ENCODE results near the gene CDC20. TPM values are rescaled to one million over a fixed set of nuclear protein-coding genes. Genes with fewer than 3 reads are reported as not detected.
A peak's percentile ranks its signal among the peaks of the same experiment; 100 is the strongest.

Gene CDC20
- total and polyA plus RNA-seq, 10 of the 15 experiments (the other 5 are each of a cell fraction or from before 2014, with no cell fraction given): 36.3 to 347 (median 150) TPM

DNA sequence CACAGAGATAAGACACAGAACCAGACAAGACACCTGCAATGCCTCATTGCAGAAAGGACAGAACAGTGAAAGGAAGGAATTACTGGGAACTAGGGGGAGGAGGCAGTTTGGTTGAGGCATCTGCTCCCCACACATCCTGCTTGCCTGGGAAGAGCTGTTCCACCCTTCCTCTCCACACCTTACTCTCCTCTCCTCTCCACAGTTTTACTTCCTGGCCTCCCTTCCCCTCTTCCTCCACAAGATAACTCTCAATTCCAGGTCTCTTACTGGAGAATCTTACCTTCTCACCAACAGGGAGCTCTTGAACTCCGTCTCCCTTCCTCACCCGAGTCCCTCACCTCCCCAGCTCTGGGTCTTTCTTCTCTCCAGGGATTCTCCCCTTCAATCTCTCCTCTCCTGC is 6.9 kb downstream of the CDC20 start:
- no peak for TF ChIP-seq ZNF207 (IDR thresholded peaks at IDR 0.05; ENCODE audit: borderline replicate concordance)
- TF ChIP-seq GATAD2B (conservative IDR thresholded peaks at IDR 0.05; ENCODE audit: low read depth): no peak
- TF ChIP-seq BHLHE40 (IDR thresholded peaks at IDR 0.05; ENCODE audit: borderline replicate concordance in 1 of 2, low read depth in 2 of 2, low read length in 1 of 2): no peak
- TF ChIP-seq MTA2 (IDR thresholded peaks at IDR 0.05; ENCODE audit: low read depth): no peak
- intact Hi-C loops (cut with micrococcal nuclease; ENCODE audit: unreplicated experiment): loop anchor here (5.0 kb wide), 1 partner anchor 68 kb away; no protein-coding TSS in a partner anchor
- H2AFZ ChIP-seq (ENCODE audit: control insufficient read depth, low read depth, low read length): no peak overlapping the region
- no peak for ATAC-seq
- BruUV-seq (replicated peaks): no TSS peak
- ChIA-PET RAD21 (ENCODE audit: unreplicated experiment) (interaction anchor here (1.0 to 1.1 kb wide), 2 partner anchors 70 to 126 kb away, joined by 3 to 4 read pairs; no protein-coding TSS in a partner anchor), CTCF (interaction anchor here (0.8 to 1.2 kb wide), 2 partner anchors 12 to 127 kb away, joined by 3 read pairs; no protein-coding TSS in a partner anchor), POLR2A (no interaction called here), SMC1A (ENCODE audit: uncharacterized antibody, unreplicated experiment) (interaction anchor here (1.0 to 5.0 kb wide), 2 partner anchors 8 to 126 kb away, joined by 3 to 24 read pairs; no protein-coding TSS in a partner anchor)
- no peak for FAIRE-seq
- WGBS (ENCODE audit: insufficient coverage, insufficient replicate concordance, low lambda C conversion rate, missing lambda C conversion rate): 65% methylated on average over 2 of the region's 2 CpGs
- peak overlapping the region; percentile 100 for H3K4me3 ChIP-seq
- peak overlapping the region; percentile 95; the same call in 1 of the 2 replicates for H3K27ac ChIP-seq (ENCODE audit: control insufficient read depth, insufficient read depth)
- in situ Hi-C loops (cut with MboI): no loop called here
- H3K4me1 ChIP-seq (ENCODE audit: control insufficient read depth, insufficient read depth, low read length): peaks cover 11% of the 10 kb centered on the region
- no peaks in the 10 kb centered on the region for H3K27me3 ChIP-seq (replicated peaks in 1 of 2; ENCODE audit: control insufficient read depth in 2 of 2, insufficient read depth in 2 of 2, low read length in 1 of 2)
- H3K9me3 ChIP-seq (replicated peaks; ENCODE audit: control insufficient read depth, insufficient read depth, low read length): no peaks in the 10 kb centered on the region
- no peak for DNase-seq (ENCODE audit: low read depth, low spot score)
- peak overlapping the region; percentile 96; the same call in 1 of the 2 replicates for H3K9ac ChIP-seq (ENCODE audit: control insufficient read depth, insufficient read depth, low read length)
- peaks cover 13 to 24% of the 10 kb centered on the region in 2 experiments for H3K36me3 ChIP-seq (ENCODE audit: control insufficient read depth in 2 of 2, insufficient read depth in 2 of 2, low read length in 1 of 2)
- no peaks in the 10 kb centered on the region for H4K20me1 ChIP-seq (ENCODE audit: control insufficient read depth, insufficient read depth)
- H3K4me2 ChIP-seq (ENCODE audit: control insufficient read depth, insufficient read depth): peak overlapping the region; percentile 94
- H3K79me2 ChIP-seq (ENCODE audit: control insufficient read depth, insufficient read depth, low read length): peaks cover 48% of the 10 kb centered on the region

GRCh38 chr1:43366179-43366578 is 7.4 kb downstream of the CDC20 start:
- in situ Hi-C loops (cut with MboI): no loop called here
- Histone ChIP-seq H2AFZ (ENCODE audit: control insufficient read depth, low read depth, low read length) (no peak overlapping the region), H3K79me2 (ENCODE audit: control insufficient read depth, insufficient read depth, low read length) (peaks cover 43% of the 10 kb centered on the region), H3K9ac (ENCODE audit: control insufficient read depth, insufficient read depth, low read length) (peak overlapping the region; percentile 96), H3K9me3 (replicated peaks; ENCODE audit: control insufficient read depth, insufficient read depth, low read length) (no peaks in the 10 kb centered on the region), H3K4me1 (ENCODE audit: control insufficient read depth, insufficient read depth, low read length) (peaks cover 8% of the 10 kb centered on the region), H3K36me3 (ENCODE audit: control insufficient read depth in 2 of 2, insufficient read depth in 2 of 2, low read length in 1 of 2) (peaks cover 10 to 21% of the 10 kb centered on the region in 2 experiments), H3K27ac (ENCODE audit: control insufficient read depth, insufficient read depth) (peak overlapping the region; percentile 95), H3K4me3 (peak overlapping the region; percentile 100), H4K20me1 (ENCODE audit: control insufficient read depth, insufficient read depth) (no peaks in the 10 kb centered on the region), H3K27me3 (replicated peaks in 1 of 2; ENCODE audit: control insufficient read depth in 2 of 2, insufficient read depth in 2 of 2, low read length in 1 of 2) (no peaks in the 10 kb centered on the region), H3K4me2 (ENCODE audit: control insufficient read depth, insufficient read depth) (peak overlapping the region; percentile 94)
- ATAC-seq (peak; percentile 10; the same call in 2 of the 3 replicates), FAIRE-seq (no peak), DNase-seq (ENCODE audit: low read depth, low spot score) (no peak)
- ChIA-PET POLR2A (interaction anchor here (0.6 to 0.7 kb wide), 2 partner anchors 25 to 949 kb away, joined by 3 to 5 read pairs; no protein-coding TSS in a partner anchor), CTCF (interaction anchor here (0.8 to 1.2 kb wide), 2 partner anchors 13 to 128 kb away, joined by 3 read pairs; no protein-coding TSS in a partner anchor), SMC1A (ENCODE audit: uncharacterized antibody, unreplicated experiment) (interaction anchor here (1.0 to 5.0 kb wide), 2 partner anchors 9 to 127 kb away, joined by 3 to 24 read pairs; no protein-coding TSS in a partner anchor), RAD21 (ENCODE audit: unreplicated experiment) (interaction anchor here (1.0 to 3.0 kb wide), 3 partner anchors 8 to 127 kb away, joined by 3 to 15 read pairs (median 4); partner anchors contain the start of gene CDC20)
- 5% methylated on average over 11 of the region's 11 CpGs for whole genome bisulfite sequencing (ENCODE audit: insufficient coverage, insufficient replicate concordance, low lambda C conversion rate, missing lambda C conversion rate)
- BruUV-seq (replicated peaks): no TSS peak
- intact Hi-C loops (cut with micrococcal nuclease; ENCODE audit: unreplicated experiment): loop anchor here (5.0 kb wide), 1 partner anchor 69 kb away; no protein-coding TSS in a partner anchor
- TF ChIP-seq NR2F1 (conservative IDR thresholded peaks at IDR 0.05) (0 out of 2 replicates have a peak, but pooled peaks have one; percentile 16), MYB (IDR thresholded peaks at IDR 0.05; ENCODE audit: borderline replicate concordance, low read depth, low read length) (no peak)

Measured in GM12878 (cell line).